Mesenteric fat pad (tissue), 1 donor: ENCODE measurements around the gene PDE1C. TPM values are rescaled to one million over a fixed set of nuclear protein-coding genes. Genes with fewer than 3 reads are reported as not detected.

Experiments used
- DNase-seq: peaks from one replicate; pipeline ENCODE4 v3.0.0-alpha.2; 2020; ENCODE audit warnings: low spot score
- total RNA-seq: library from RNA; stranded (reverse); fragmentation: NEBNext Ultra II Directional; extraction: Animal tissue kit (Norgen Biotek cat#: 25700); gene quantifications from one replicate; pipeline ENCODE4 v1.2.1, GENCODE V29; 2021
- donor health status: DM: yes; HTN: yes; CAD: no.

PDE1C gene
- total RNA-seq, 1 donor from 2014 or later, result 2.2 TPM

DNA sequence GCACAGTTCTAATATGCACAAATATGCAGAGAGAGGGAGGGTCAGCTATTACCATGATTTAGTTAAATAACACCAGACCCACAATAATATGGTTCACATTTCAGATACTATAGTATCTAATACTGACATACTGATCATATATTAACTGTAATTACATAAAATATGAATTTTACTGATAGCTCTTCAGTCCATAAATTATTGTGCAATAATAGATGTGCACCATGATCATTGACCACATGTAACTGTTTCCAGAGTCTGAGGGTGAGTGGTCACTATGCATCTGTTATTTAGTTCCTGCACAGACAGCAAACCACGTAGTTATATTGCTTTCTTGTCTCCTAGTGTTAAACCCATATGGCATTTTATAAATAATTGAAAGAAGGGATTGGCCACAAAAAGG, 353.9 kb downstream of the PDE1C start:
- DNase-seq, result no peak

DNA sequence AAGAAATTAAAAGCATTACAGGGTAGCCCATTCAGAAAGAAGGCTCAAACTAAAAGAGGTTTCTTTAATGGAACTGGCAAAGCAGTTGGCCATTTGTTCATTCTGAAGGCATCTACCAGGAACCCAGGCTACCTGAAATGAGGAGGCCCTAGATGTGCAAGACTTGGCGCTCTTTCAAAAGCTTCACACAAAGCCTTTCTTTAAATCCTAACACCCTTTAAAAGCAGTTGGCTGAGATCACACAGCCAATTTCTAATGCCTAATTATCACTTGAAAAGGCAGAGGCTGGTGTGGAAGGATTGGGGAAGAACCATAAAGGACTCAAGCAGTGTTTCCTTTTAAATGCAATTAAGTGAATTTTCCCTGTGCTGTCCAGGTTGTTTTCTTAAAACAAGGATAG, 360.0 kb downstream of the PDE1C start:
- no peak for DNase-seq

DNA sequence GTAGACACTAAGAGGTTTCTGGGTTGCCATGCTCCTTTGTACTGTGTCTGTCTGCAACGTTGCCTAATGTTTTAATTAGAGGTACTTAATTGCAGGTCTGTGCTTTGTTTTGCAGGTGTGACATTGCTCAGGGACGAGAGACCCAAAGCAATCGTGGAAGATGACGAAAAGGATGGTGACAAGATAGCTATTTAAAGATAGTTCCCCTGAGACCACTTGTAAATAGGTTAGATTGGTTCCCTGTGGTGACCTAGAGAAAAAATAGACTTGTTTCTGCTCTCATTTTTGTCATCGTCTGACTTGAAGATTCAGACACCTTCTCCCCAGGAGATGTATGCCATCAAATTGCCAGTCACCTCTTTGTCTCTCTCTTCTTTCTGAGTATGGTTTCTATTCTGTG, 363.1 kb downstream of the PDE1C start:
- DNase-seq, result no peak

DNA sequence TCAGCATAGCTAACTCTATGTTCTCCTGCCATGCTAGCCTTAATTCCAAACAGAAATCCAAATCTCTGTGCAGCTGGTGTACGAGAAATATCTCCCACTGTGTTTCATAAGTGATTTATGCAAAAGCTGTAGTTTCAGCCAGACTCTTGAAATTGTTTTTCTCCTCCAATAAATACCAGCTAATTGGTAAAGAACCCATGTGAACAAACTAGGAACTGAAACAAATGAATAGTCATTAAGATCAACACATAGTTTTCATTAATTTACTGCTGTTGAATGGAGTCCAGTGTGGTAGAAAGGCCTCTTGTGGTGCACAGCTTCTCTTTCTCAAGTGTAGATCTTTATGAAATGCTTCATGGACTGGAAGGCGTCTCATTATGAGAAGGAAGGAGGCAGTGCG, 364.8 kb downstream of the PDE1C start:
- no peak for DNase-seq

DNA sequence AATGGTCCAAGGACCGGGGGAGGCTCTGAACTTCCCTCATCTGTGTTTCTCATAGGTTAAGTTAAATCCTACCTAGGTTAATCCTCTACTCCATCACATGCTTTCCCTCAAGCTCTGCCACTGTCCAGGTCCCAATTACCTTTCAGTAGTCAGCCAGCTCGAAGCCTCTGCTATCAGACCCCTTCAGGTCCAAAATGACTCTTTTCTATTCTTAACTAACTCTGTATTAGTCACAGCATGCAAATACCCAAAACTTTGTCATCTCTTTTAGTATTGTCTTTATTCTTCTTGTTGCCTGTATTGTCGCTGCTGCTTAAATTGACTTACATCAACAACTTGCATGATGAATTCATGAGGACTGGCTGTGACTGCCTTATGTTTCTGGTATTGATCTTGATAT, 367.9 kb downstream of the PDE1C start:
- DNase-seq, result no peak
